MM.1S (cell line): ENCODE results near the gene LEF1.

Source experiments
- CTCF ChIP-seq: fragments of 300-600 bp; sonication (generic); IDR thresholded peaks from 2 replicates; pipeline ENCODE4 v1.5.1; 2016; ENCODE audit warnings: antibody characterized with exemption, low read length, mixed read lengths
- EZH2 ChIP-seq: fragments of 300-600 bp; sonication (generic); optimal IDR thresholded peaks from 2 replicates; pipeline ENCODE3; 2017; ENCODE audit warnings: low read depth, mild to moderate bottlenecking, antibody characterized with exemption, low read length, mixed read lengths

GRCh38 chr4:108192056-108192455, 23.3 kb upstream of the LEF1 start:
- no peak for TF ChIP-seq CTCF
- TF ChIP-seq EZH2, result no peak
